GM12878 (cell line): ENCODE data around the gene FBXW7. TPM values are rescaled to one million over a fixed set of nuclear protein-coding genes. Genes with fewer than 3 reads are reported as not detected.
A peak's percentile ranks its signal among the peaks of the same experiment; 100 is the strongest.

ENCODE experiments used
- ATAC-seq: fragments of 200-7000 bp; cut with Tn5 transposase; 3 replicates; pipeline ENCODE4 v1.9.1; 2020; ENCODE audit warnings: mild to moderate bottlenecking, moderate library complexity
- BruUV-seq: library from RNA; stranded (reverse); fragments of 400-500 nt; replicated peaks from 2 replicates; lab custom pipeline; 2021; lab: Mats Ljungman, UMichigan
- CTCF ChIA-PET: fragments of 300-600 bp; sonication (Branson Sonifier 250); formaldehyde crosslinking; extraction: SDS; loops from one replicate; lab custom pipeline; 2021; ENCODE audit warnings: inconsistent platforms; lab: Yijun Ruan, JAX
- POLR2A ChIA-PET: fragments of 350-600 bp; formaldehyde crosslinking; extraction: SDS; loops from one replicate; lab custom pipeline; 2021; ENCODE audit warnings: inconsistent platforms; lab: Charles Lee
- RAD21 ChIA-PET: fragments of 300-600 bp; sonication (Branson Sonifier 250); formaldehyde crosslinking; loops from one replicate; lab custom pipeline; 2023; ENCODE audit warnings: antibody characterized with exemption; ENCODE audit not compliant: unreplicated experiment; lab: Charles Lee
- SMC1A ChIA-PET: fragments of 300-600 bp; sonication (Branson Sonifier 250); formaldehyde crosslinking; loops from one replicate; lab custom pipeline; 2023; ENCODE audit not compliant: unreplicated experiment, uncharacterized antibody; lab: Charles Lee
- DNase-seq: peaks from one replicate; pipeline ENCODE4 v3.0.0-alpha.2; 2011; ENCODE audit warnings: low read depth, low spot score
- FAIRE-seq: peaks from 3 replicates; lab custom pipeline; 2011; peaks lifted over from hg19 to GRCh38; lab: Jason Lieb, UNC
- H2AFZ ChIP-seq: 2 replicates; pipeline ENCODE4 v1.6.0; 2011; ENCODE audit warnings: low read depth, low read length, control low read depth; ENCODE audit not compliant: control insufficient read depth
- H3K27ac ChIP-seq: 2 replicates; pipeline ENCODE4 v1.5.1; 2011; ENCODE audit warnings: control low read depth; ENCODE audit not compliant: control insufficient read depth, insufficient read depth
- H3K27me3 ChIP-seq, 2 experiments: replicated peaks in 1 of 2; 2 replicates each; pipeline versions ENCODE4 v1.6.0 to v1.6.1; 2011; ENCODE audit warnings: low read length in 1 of 2; ENCODE audit not compliant: control insufficient read depth in 2 of 2, insufficient read depth in 2 of 2
- H3K36me3 ChIP-seq, 2 experiments: 2 replicates each; pipeline ENCODE4 v1.5.1; 2011; ENCODE audit warnings: low read length in 1 of 2; ENCODE audit not compliant: control insufficient read depth in 2 of 2, insufficient read depth in 2 of 2
- H3K4me1 ChIP-seq: 2 replicates; pipeline ENCODE4 v1.6.1; 2011; ENCODE audit warnings: mild to moderate bottlenecking, low read length, moderate library complexity, mixed read lengths; ENCODE audit not compliant: control insufficient read depth, insufficient read depth
- H3K4me2 ChIP-seq: 2 replicates; pipeline ENCODE4 v1.6.0; 2011; ENCODE audit warnings: control low read depth; ENCODE audit not compliant: control insufficient read depth, insufficient read depth
- H3K4me3 ChIP-seq: fragments of 200-600 bp; sonication (generic); 2 replicates; pipeline ENCODE4 v1.5.1; 2016
- H3K79me2 ChIP-seq: 2 replicates; pipeline ENCODE4 v1.6.0; 2011; ENCODE audit warnings: low read length; ENCODE audit not compliant: control insufficient read depth, insufficient read depth
- H3K9ac ChIP-seq: 2 replicates; pipeline ENCODE4 v1.8.0; 2011; ENCODE audit warnings: low read length, control low read depth, mixed read lengths; ENCODE audit not compliant: control insufficient read depth, insufficient read depth
- H3K9me3 ChIP-seq: replicated peaks from 3 replicates; pipeline ENCODE4 v1.5.1; 2011; ENCODE audit warnings: mild to moderate bottlenecking, low read length; ENCODE audit not compliant: control insufficient read depth, insufficient read depth
- H4K20me1 ChIP-seq: 2 replicates; pipeline ENCODE4 v1.6.0; 2011; ENCODE audit not compliant: control insufficient read depth, insufficient read depth
- DPF2 ChIP-seq: fragments of 450-650 bp; IDR thresholded peaks from 2 replicates; pipeline ENCODE4 v1.6.1; 2017; ENCODE audit warnings: mild to moderate bottlenecking
- EZH2 ChIP-seq: IDR thresholded peaks from 2 replicates; pipeline ENCODE4 v1.6.1; 2012; ENCODE audit warnings: low read depth, mild to moderate bottlenecking, control low read depth, inconsistent platforms, low read length, borderline replicate concordance; ENCODE audit not compliant: control insufficient read depth
- FOXK2 ChIP-seq: fragments of 450-650 bp; IDR thresholded peaks from 2 replicates; pipeline ENCODE4 v1.6.1; 2017; ENCODE audit warnings: mild to moderate bottlenecking, moderate library complexity
- HDGF ChIP-seq: fragments of 450-650 bp; IDR thresholded peaks from 2 replicates; pipeline ENCODE4 v1.6.1; 2016; ENCODE audit warnings: antibody characterized with exemption
- IRF5 ChIP-seq: fragments of 450-650 bp; IDR thresholded peaks from 2 replicates; pipeline ENCODE4 v1.6.1; 2017; ENCODE audit warnings: borderline replicate concordance
- KDM1A ChIP-seq: fragments of 200-600 bp; sonication (generic); IDR thresholded peaks from 2 replicates; pipeline ENCODE4 v1.6.1; 2016; ENCODE audit warnings: borderline replicate concordance
- KLF5 ChIP-seq: fragments of 450-650 bp; IDR thresholded peaks from 2 replicates; pipeline ENCODE4 v1.6.1; 2014; ENCODE audit warnings: mild to moderate bottlenecking; ENCODE audit not compliant: partially characterized antibody
- NR2C1 ChIP-seq: fragments of 450-650 bp; IDR thresholded peaks from 2 replicates; pipeline ENCODE4 v1.6.1; 2017; ENCODE audit warnings: antibody characterized with exemption, mild to moderate bottlenecking, moderate library complexity
- NR2F1 ChIP-seq: fragments of 450-650 bp; conservative IDR thresholded peaks from 2 replicates; pipeline ENCODE4 v1.6.1; 2017; ENCODE audit warnings: mild to moderate bottlenecking
- SREBF2 ChIP-seq: IDR thresholded peaks from 2 replicates; pipeline ENCODE4 v1.6.1; 2012; ENCODE audit warnings: mild to moderate bottlenecking, low read length
- TBL1XR1 ChIP-seq: IDR thresholded peaks from 2 replicates; pipeline ENCODE4 v1.6.1; 2012; ENCODE audit warnings: low read depth, low read length, improper control_type of control experiment
- TCF12 ChIP-seq: IDR thresholded peaks from 2 replicates; pipeline ENCODE4 v1.6.1; 2011; ENCODE audit warnings: low read depth, mild to moderate bottlenecking, low read length
- ZBTB40 ChIP-seq: fragments of 450-650 bp; IDR thresholded peaks from 2 replicates; pipeline ENCODE4 v1.6.1; 2016; ENCODE audit warnings: mild to moderate bottlenecking, moderate library complexity, borderline replicate concordance
- ZNF687 ChIP-seq: fragments of 450-650 bp; IDR thresholded peaks from 2 replicates; pipeline ENCODE4 v1.6.1; 2017; ENCODE audit warnings: mild to moderate bottlenecking, moderate library complexity
- WGBS: methylation state at CpG from one replicate; pipeline ENCODE4 v1.1.6; 2016; ENCODE audit warnings: low lambda C conversion rate; ENCODE audit not compliant: insufficient replicate concordance, insufficient coverage; ENCODE audit errors: missing lambda C conversion rate; 5-methylcytosine and 5-hydroxymethylcytosine counted together
- in situ Hi-C: fragments of 300-500 bp; cut with MboI; formaldehyde crosslinking; loops from 9 replicates; pipeline ENCODE4 v1.14.3; 2018; ENCODE audit warnings: mixed read lengths
- intact Hi-C: fragments of 100-400 bp; cut with micrococcal nuclease; formaldehyde crosslinking; loops from one replicate; pipeline ENCODE4 v1.14.2; 2022; ENCODE audit not compliant: unreplicated experiment
- polyA plus RNA-seq, 11 experiments: library from polyadenylated mRNA; depleted of rRNA in 4 of 11; unstranded in 6 of 11; stranded (reverse) in 5 of 11; fragments of >200 nt; fragmentation: Nextera tagmentation in 4 of 11; fragmentation: Illumina TruSeq in 1 of 11; extraction: Ambion mirVana in 4 of 11; extraction: Trizol in 1 of 11; gene quantifications; 1 replicate in 1 of 11; 2 replicates in 10 of 11; pipeline versions ENCODE4 v1.2.1 to v1.2.3, GENCODE V29; 2011 to 2016; ENCODE audit warnings: inconsistent platforms in 2 of 11, missing spikeins in 2 of 11, low read depth in 1 of 11
- total RNA-seq, 4 experiments: library from RNA; depleted of rRNA in 3 of 4; stranded (reverse); fragments of >200 nt in 3 of 4; fragmentation: Illumina TruSeq in 1 of 4; extraction: Trizol in 1 of 4; gene quantifications; 2 replicates each; pipeline versions ENCODE4 v1.2.1 to v1.2.3, GENCODE V29; 2013 to 2021

The FBXW7 gene
- total and polyA plus RNA-seq, 10 of the 15 experiments (the other 5 are each of a cell fraction or from before 2014, with no cell fraction given): 35.8 to 118 (median 47.2) TPM

GRCh38 chr4:152279234-152279566 lies 256.7 kb downstream of the FBXW7 start:
- Histone ChIP-seq H3K79me2 (no peaks in the 10 kb centered on the region), H3K9me3 (no peaks in the 10 kb centered on the region; the same call in 2 of the 3 replicates), H3K27me3 (no peaks in the 10 kb centered on the region; a peak in 1 of 4 replicates), H3K4me1 (no peaks in the 10 kb centered on the region), H3K4me3 (no peak overlapping the region), H3K4me2 (no peak overlapping the region), H2AFZ (no peak overlapping the region), H3K27ac (no peak overlapping the region), H3K9ac (no peak overlapping the region), H3K36me3 (no peaks in the 10 kb centered on the region), H4K20me1 (no peaks in the 10 kb centered on the region)
- no peak for TF ChIP-seq TCF12
- no peak for TF ChIP-seq KDM1A
- no peak for TF ChIP-seq NR2C1
- no peak for TF ChIP-seq HDGF
- TF ChIP-seq DPF2: no peak
- TF ChIP-seq KLF5: no peak
- no peak for TF ChIP-seq ZNF687
- no peak for TF ChIP-seq FOXK2
- no peak for TF ChIP-seq NR2F1
- TF ChIP-seq EZH2: no peak
- TF ChIP-seq ZBTB40: no peak
- no peak for TF ChIP-seq SREBF2
- no peak for TF ChIP-seq IRF5
- TF ChIP-seq TBL1XR1: no peak
- ChIA-PET SMC1A (interaction anchor here (0.7 to 4.3 kb wide), 16 partner anchors 9 to 95 kb away, joined by 3 to 43 read pairs (median 6); no protein-coding TSS in a partner anchor), POLR2A (interaction anchor here (1.0 to 1.7 kb wide), 4 partner anchors 21 to 69 kb away, joined by 3 to 7 read pairs (median 4); no protein-coding TSS in a partner anchor), RAD21 (interaction anchor here (0.7 to 3.2 kb wide), 12 partner anchors 10 to 232 kb away, joined by 3 to 28 read pairs (median 4); no protein-coding TSS in a partner anchor), CTCF (interaction anchor here (0.5 to 1.8 kb wide), 9 partner anchors 10 to 840 kb away, joined by 3 to 7 read pairs (median 3); no protein-coding TSS in a partner anchor)
- in situ Hi-C loops: no loop called here
- ATAC-seq (peak; percentile 23), DNase-seq (no peak), FAIRE-seq (no peak)
- intact Hi-C loops: loop anchor here (2.0 kb wide), 1 partner anchor 68 kb away; no protein-coding TSS in a partner anchor
- BruUV-seq: no TSS peak
- WGBS: 44% methylated on average over 8 of the region's 8 CpGs
